Right kidney (tissue), 1 donor: Measurements from ENCODE around the gene CABLES1.
"Not testable (repeated sequence)": the region's sequence is repeated elsewhere in the genome, so short reads cannot be mapped to it uniquely, and the experiment has no call there.

Source experiments
- DNase-seq: peaks from one replicate; pipeline ENCODE4 v3.0.0-alpha.2; 2016

Gene CABLES1

GRCh38 chr18:23141104-23141999 lies 6.1 kb downstream of the CABLES1 start:
- DNase-seq = no peak

GRCh38 chr18:23142251-23142929 lies 7.1 kb downstream of the CABLES1 start:
- no peak for DNase-seq

- no peak for DNase-seq
These were observed 7.9 kb downstream of the CABLES1 start for GRCh38 chr18:23143016-23143814.

GRCh38 chr18:23143815-23144261 lies 8.6 kb downstream of the CABLES1 start:
- peak; percentile 64 for DNase-seq

GRCh38 chr18:23144640-23145039 lies 9.4 kb downstream of the CABLES1 start:
- DNase-seq = no peak

- DNase-seq = no peak
These were observed 10.3 kb downstream of the CABLES1 start for GRCh38 chr18:23145621-23146020.

GRCh38 chr18:23146861-23147469 lies 11.7 kb downstream of the CABLES1 start:
- no peak for DNase-seq

- DNase-seq = no peak
These were observed 13.1 kb downstream of the CABLES1 start for GRCh38 chr18:23148382-23148781.

- DNase-seq = no peak
These were observed 14.3 kb downstream of the CABLES1 start for GRCh38 chr18:23149570-23149969.

- no peak for DNase-seq
These were observed 16.3 kb downstream of the CABLES1 start for GRCh38 chr18:23151414-23152099.

- no peak for DNase-seq
These were observed 18.7 kb downstream of the CABLES1 start for GRCh38 chr18:23154030-23154429.

- no peak for DNase-seq
These were observed 19.7 kb downstream of the CABLES1 start for GRCh38 chr18:23154823-23155500.

GRCh38 chr18:23155537-23155936 lies 20.3 kb downstream of the CABLES1 start:
- no peak for DNase-seq

- DNase-seq = no peak
These were observed 20.8 kb downstream of the CABLES1 start for GRCh38 chr18:23156134-23156533.

GRCh38 chr18:23158058-23158457 lies 22.8 kb downstream of the CABLES1 start:
- DNase-seq = no peak

- not testable (repeated sequence) for DNase-seq
These were observed 23.6 kb downstream of the CABLES1 start for GRCh38 chr18:23158884-23159283.

- no peak for DNase-seq
These were observed 24.1 kb downstream of the CABLES1 start for GRCh38 chr18:23159344-23159743.

GRCh38 chr18:23162473-23162872 lies 27.2 kb downstream of the CABLES1 start:
- DNase-seq = no peak

- no peak for DNase-seq
These were observed 28.7 kb downstream of the CABLES1 start for GRCh38 chr18:23163786-23164533.
